ENCODE results near the gene PUS3. TPM values are rescaled to one million over a fixed set of nuclear protein-coding genes. Genes with fewer than 3 reads are reported as not detected.
"Not testable (repeated sequence)": the region's sequence is repeated elsewhere in the genome, so short reads cannot be mapped to it uniquely, and the experiment has no call there.

PUS3 gene
- polyA plus RNA-seq, 2 donors = 6.8 to 7.0 TPM

DNA sequence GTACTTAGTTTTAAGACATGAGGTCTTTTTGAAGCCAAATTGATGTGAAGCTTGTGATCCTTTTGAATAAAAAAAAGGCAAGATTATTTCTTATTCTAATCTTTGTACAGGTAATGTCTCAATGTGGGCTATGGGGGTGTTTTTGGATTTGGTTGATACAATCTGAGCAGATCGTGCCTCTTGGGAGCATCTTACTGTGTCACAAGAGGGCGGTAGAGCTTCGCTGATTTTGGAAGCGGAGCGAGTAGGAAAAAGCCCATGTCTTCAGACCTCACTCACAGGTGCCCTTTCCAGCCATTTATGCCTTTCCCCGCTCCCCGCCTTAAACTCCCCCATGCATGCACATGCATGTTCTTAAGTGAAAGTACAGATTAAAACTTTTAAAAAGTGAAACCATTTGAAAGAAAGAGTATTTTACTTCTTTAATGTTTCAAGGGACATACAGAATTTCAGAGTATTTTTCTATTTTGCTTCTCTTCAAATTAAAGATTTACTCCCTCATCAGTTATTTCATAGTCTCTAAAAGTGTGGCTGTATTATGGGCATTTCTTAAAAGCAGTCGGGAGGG is 20.1 kb upstream of the PUS3 start:
- no peaks in the 10 kb centered on the region for H3K36me3 ChIP-seq (ENCODE audit: control insufficient read depth in 2 of 2, insufficient read depth in 2 of 2, low read length in 1 of 2)
- 3 to 5% methylated on average over 8 of the region's 8 CpGs for WGBS, 2 donors
- no peaks in the 10 kb centered on the region for H3K9me3 ChIP-seq (ENCODE audit: control insufficient read depth in 2 of 2, insufficient read depth in 1 of 2, low read depth in 1 of 2, low read length in 1 of 2)
- H3K27me3 ChIP-seq (ENCODE audit: control insufficient read depth in 1 of 2, insufficient read depth in 2 of 2, low read length in 2 of 2) = no peaks in the 10 kb centered on the region
- no peaks in the 10 kb centered on the region for H3K4me1 ChIP-seq (ENCODE audit: control insufficient read depth in 2 of 2, insufficient read depth in 2 of 2, low read length in 1 of 2)
- H3K4me3 ChIP-seq (ENCODE audit: low read depth in 1 of 2, low read length in 2 of 2) = no peak overlapping the region
- no peak overlapping the region for H3K27ac ChIP-seq (ENCODE audit: low read depth in 2 of 2, low read length in 1 of 2)

DNA sequence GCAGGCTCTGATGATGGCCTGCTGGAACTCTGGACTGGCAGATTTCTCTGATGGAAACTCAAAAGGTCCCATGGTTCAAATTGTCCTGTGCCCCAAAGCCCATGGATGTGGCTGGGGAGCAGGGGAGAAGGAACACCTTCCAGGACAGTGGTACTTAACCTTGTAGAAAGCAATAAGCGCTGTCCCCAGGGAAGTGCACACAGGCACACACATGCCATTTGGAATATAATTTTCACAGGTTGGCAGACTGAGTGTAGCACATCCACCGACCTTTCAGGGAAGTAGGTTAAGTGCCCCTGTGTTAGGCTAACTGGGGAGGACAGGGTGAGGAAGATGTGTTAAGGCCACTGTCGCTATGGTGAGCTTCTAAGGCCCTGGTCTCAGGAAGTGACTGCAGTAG is 19.1 kb upstream of the PUS3 start:
- H3K36me3 ChIP-seq (ENCODE audit: control insufficient read depth in 2 of 2, insufficient read depth in 2 of 2, low read length in 1 of 2) = no peaks in the 10 kb centered on the region
- no peak overlapping the region for H3K4me3 ChIP-seq (ENCODE audit: low read depth in 1 of 2, low read length in 2 of 2)
- H3K27me3 ChIP-seq (ENCODE audit: control insufficient read depth in 1 of 2, insufficient read depth in 2 of 2, low read length in 2 of 2) = no peaks in the 10 kb centered on the region
- 81 to 88% methylated on average over 3 of the region's 3 CpGs for WGBS, 2 donors
- no peaks in the 10 kb centered on the region for H3K4me1 ChIP-seq (ENCODE audit: control insufficient read depth in 2 of 2, insufficient read depth in 2 of 2, low read length in 1 of 2)
- H3K9me3 ChIP-seq (ENCODE audit: control insufficient read depth in 2 of 2, insufficient read depth in 1 of 2, low read depth in 1 of 2, low read length in 1 of 2) = no peaks in the 10 kb centered on the region
- H3K27ac ChIP-seq (ENCODE audit: low read depth in 2 of 2, low read length in 1 of 2) = no peak overlapping the region

DNA sequence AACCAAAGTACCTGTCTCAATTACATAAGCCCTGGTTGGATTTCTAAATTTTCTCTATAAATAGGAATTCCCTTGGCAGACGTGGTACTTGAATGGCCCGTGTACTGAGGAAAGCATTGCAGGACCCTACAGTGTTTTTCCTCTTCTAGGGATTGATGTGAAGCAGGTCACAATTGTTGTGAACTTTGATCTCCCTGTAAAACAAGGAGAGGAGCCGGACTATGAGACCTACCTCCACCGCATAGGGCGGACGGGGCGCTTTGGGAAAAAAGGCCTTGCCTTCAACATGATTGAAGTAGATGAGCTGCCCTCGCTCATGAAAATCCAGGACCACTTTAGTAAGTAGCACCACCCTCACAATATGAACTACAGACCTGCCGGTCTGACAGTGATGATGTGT is 18.0 kb upstream of the PUS3 start:
- no peaks in the 10 kb centered on the region for H3K27me3 ChIP-seq (ENCODE audit: control insufficient read depth in 1 of 2, insufficient read depth in 2 of 2, low read length in 2 of 2)
- WGBS, 2 donors = 77 to 88% methylated on average over 9 of the region's 9 CpGs

DNA sequence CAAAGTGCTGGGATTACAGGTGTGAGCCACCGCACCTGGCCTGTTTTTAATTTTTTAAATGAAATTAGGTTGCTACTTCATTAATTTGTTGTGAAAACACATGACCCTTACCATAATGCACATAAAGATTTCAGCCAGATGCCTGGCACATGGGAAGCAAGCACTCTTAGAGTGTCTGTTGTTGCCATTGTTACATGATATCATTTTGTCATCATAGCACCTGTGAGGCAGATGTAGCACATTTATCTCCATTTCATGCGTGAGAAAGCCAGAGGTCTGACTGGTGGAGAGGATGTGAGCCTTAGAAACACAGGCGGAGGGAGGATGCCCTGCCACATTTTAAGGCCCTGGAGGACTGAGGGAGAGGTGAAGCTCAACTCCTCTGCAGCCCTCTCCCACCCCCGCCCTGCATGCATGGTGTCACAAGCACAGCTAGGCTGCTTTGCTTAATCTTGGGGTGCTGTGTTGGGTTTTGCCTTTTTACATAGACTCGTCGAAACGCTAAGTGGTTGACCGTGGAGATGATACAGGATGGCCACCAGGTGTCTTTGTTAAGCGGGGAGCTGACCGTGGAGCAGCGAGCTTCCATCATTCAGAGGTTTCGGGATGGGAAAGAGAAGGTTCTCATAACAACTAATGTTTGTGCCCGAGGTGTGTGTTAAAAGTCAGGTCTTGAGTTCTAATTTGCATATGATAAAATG is 15.3 kb upstream of the PUS3 start:
- H3K27ac ChIP-seq (ENCODE audit: low read depth in 2 of 2, low read length in 1 of 2) = no peak overlapping the region
- H3K4me1 ChIP-seq (ENCODE audit: control insufficient read depth in 2 of 2, insufficient read depth in 2 of 2, low read length in 1 of 2) = no peaks in the 10 kb centered on the region
- 80 to 85% methylated on average over 13 of the region's 13 CpGs for WGBS, 2 donors
- H3K27me3 ChIP-seq (ENCODE audit: control insufficient read depth in 1 of 2, insufficient read depth in 2 of 2, low read length in 2 of 2) = no peaks in the 10 kb centered on the region
- H3K4me3 ChIP-seq (ENCODE audit: low read depth in 1 of 2, low read length in 2 of 2) = no peak overlapping the region
- no peaks in the 10 kb centered on the region for H3K9me3 ChIP-seq (ENCODE audit: control insufficient read depth in 2 of 2, insufficient read depth in 1 of 2, low read depth in 1 of 2, low read length in 1 of 2)
- no peaks in the 10 kb centered on the region for H3K36me3 ChIP-seq (ENCODE audit: control insufficient read depth in 2 of 2, insufficient read depth in 2 of 2, low read length in 1 of 2)

More for the DNA sequence above, 18.0 kb upstream of the PUS3 start:
- Histone ChIP-seq H3K4me3 (ENCODE audit: low read depth in 1 of 2, low read length in 2 of 2) (no peak overlapping the region), H3K36me3 (ENCODE audit: control insufficient read depth in 2 of 2, insufficient read depth in 2 of 2, low read length in 1 of 2) (no peaks in the 10 kb centered on the region), H3K4me1 (ENCODE audit: control insufficient read depth in 2 of 2, insufficient read depth in 2 of 2, low read length in 1 of 2) (no peaks in the 10 kb centered on the region), H3K9me3 (ENCODE audit: control insufficient read depth in 2 of 2, insufficient read depth in 1 of 2, low read depth in 1 of 2, low read length in 1 of 2) (no peaks in the 10 kb centered on the region), H3K27ac (ENCODE audit: low read depth in 2 of 2, low read length in 1 of 2) (no peak overlapping the region)

DNA sequence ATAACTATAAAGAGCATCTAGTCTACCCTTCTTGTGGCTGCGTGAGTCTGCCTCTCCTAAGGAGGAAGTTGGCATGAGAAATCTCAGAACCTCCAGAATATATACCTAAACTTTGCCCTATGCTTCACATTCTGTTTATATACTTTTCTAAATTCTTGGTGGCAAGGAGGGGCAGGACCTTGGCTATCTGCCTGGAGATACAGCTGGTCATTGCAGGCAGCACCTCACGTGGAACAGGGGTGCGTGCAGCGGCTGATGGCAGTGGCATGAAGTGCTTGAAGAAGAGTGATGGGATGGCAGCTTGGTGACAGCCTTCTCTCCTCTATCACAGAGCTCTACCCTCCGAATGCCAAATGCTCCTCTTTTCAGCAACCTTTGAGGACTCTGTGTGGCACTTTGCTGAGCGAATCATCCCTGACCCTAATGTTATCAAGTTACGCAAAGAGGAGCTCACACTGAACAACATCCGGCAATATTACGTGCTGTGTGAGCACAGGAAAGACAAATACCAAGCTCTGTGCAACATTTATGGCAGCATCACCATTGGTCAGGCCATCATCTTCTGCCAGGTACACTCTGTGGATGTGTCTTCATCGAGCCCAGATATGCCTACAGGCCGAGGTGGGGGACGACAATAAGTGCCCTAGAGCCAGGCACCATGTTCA is 13.8 kb upstream of the PUS3 start:
- Histone ChIP-seq H3K9me3 (ENCODE audit: control insufficient read depth in 2 of 2, insufficient read depth in 1 of 2, low read depth in 1 of 2, low read length in 1 of 2) (no peaks in the 10 kb centered on the region), H3K36me3 (ENCODE audit: control insufficient read depth in 2 of 2, insufficient read depth in 2 of 2, low read length in 1 of 2) (no peaks in the 10 kb centered on the region), H3K4me1 (ENCODE audit: control insufficient read depth in 2 of 2, insufficient read depth in 2 of 2, low read length in 1 of 2) (no peaks in the 10 kb centered on the region), H3K4me3 (ENCODE audit: low read depth in 1 of 2, low read length in 2 of 2) (no peak overlapping the region), H3K27me3 (ENCODE audit: control insufficient read depth in 1 of 2, insufficient read depth in 2 of 2, low read length in 2 of 2) (no peaks in the 10 kb centered on the region), H3K27ac (ENCODE audit: low read depth in 2 of 2, low read length in 1 of 2) (no peak overlapping the region)
- WGBS, 2 donors = 71 to 80% methylated on average over 12 of the region's 12 CpGs

DNA sequence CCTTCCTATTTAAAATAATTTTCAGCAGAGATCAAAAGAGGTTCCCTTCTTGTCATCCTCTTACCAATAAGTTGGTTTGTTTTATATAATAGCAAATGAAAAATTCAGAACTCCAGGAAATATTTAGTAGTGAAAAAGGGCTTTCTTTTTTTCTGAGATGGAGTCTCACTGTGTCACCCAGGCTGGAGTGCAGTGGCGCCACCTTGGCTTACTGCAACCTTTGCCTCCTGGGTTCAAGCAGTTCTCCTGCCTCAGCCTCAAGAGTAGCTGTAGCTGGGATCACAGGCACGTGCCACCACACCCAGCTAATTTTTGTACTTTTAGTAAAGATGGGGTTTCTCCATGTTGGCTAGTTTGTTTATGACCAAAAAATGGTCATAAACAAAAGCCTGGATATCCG is 11.6 kb upstream of the PUS3 start:
- H3K4me3 ChIP-seq (ENCODE audit: low read depth in 1 of 2, low read length in 2 of 2); H3K27me3 ChIP-seq (ENCODE audit: control insufficient read depth in 1 of 2, insufficient read depth in 2 of 2, low read length in 2 of 2); H3K4me1 ChIP-seq (ENCODE audit: control insufficient read depth in 2 of 2, insufficient read depth in 2 of 2, low read length in 1 of 2); H3K36me3 ChIP-seq (ENCODE audit: control insufficient read depth in 2 of 2, insufficient read depth in 2 of 2, low read length in 1 of 2); H3K9me3 ChIP-seq (ENCODE audit: control insufficient read depth in 2 of 2, insufficient read depth in 1 of 2, low read depth in 1 of 2, low read length in 1 of 2); H3K27ac ChIP-seq (ENCODE audit: low read depth in 2 of 2, low read length in 1 of 2): not testable (repeated sequence)
- 79 to 86% methylated on average over 3 of the region's 3 CpGs for WGBS, 2 donors

DNA sequence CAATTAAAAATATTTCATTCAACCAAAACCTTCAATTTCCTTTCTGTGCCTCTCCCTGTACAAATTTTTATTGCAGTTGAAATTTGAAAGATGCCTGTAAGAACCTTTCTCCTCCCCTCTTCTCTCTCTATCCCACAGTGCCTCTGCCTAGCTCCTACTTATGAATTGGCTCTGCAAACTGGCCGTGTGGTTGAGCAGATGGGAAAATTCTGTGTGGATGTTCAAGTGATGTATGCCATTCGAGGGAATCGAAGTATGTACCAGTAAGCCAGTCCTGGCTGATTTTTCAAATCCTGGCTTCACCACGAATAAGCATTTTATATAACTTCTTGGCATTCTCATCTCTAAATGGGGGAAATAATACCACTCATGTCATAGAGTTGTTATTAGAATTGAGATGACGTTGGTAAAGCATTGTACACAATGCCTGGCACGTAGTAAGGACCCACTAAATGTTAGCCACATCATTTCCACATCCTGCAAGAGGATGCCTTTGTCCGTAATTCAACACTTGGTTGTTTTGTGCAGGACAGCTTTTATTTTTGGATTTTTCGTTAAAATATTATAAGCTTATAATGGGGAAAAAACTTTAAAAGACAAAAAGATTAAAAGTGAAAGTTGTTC is 7.3 kb upstream of the PUS3 start:
- Histone ChIP-seq H3K9me3 (ENCODE audit: control insufficient read depth in 2 of 2, insufficient read depth in 1 of 2, low read depth in 1 of 2, low read length in 1 of 2) (no peaks in the 10 kb centered on the region), H3K36me3 (ENCODE audit: control insufficient read depth in 2 of 2, insufficient read depth in 2 of 2, low read length in 1 of 2) (no peaks in the 10 kb centered on the region), H3K27me3 (ENCODE audit: control insufficient read depth in 1 of 2, insufficient read depth in 2 of 2, low read length in 2 of 2) (no peaks in the 10 kb centered on the region), H3K4me1 (ENCODE audit: control insufficient read depth in 2 of 2, insufficient read depth in 2 of 2, low read length in 1 of 2) (no peaks in the 10 kb centered on the region), H3K27ac (ENCODE audit: low read depth in 2 of 2, low read length in 1 of 2) (no peak overlapping the region), H3K4me3 (ENCODE audit: low read depth in 1 of 2, low read length in 2 of 2) (no peak overlapping the region)
- WGBS, 2 donors = 75 to 77% methylated on average over 8 of the region's 8 CpGs

DNA sequence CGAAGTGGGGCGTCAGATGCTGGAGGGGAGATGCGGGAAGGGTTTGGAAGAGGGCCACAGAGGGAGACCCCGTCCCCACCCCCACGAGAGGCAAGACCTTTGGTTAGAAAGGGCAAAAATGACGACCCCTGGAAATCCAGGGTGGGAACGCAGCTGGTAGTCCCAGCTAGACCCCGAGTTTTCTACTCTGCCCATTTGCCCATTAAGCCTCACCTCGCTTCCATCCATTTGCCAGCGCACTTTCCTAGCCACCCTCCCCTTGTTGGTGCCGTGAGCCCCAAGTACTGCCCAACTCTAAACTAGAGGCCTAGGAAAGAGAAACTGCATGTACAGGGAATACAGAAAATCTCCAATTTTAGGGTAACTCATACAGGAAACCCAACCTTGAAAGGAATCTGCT is 1.7 kb upstream of the PUS3 start:
- H3K4me1 ChIP-seq (ENCODE audit: control insufficient read depth in 2 of 2, insufficient read depth in 2 of 2, low read length in 1 of 2) = peaks cover 4% of the 10 kb centered on the region in 2 donors
- H3K27ac ChIP-seq (ENCODE audit: low read depth in 2 of 2, low read length in 1 of 2) = no peak overlapping the region
- H3K36me3 ChIP-seq (ENCODE audit: control insufficient read depth in 2 of 2, insufficient read depth in 2 of 2, low read length in 1 of 2) = no peaks in the 10 kb centered on the region
- no peaks in the 10 kb centered on the region for H3K9me3 ChIP-seq (ENCODE audit: control insufficient read depth in 2 of 2, insufficient read depth in 1 of 2, low read depth in 1 of 2, low read length in 1 of 2)
- peak overlapping the region; percentile 25 to 87 for H3K4me3 ChIP-seq (ENCODE audit: low read depth in 1 of 2, low read length in 2 of 2)
- peaks cover 0 to 3% of the 10 kb centered on the region in 2 donors for H3K27me3 ChIP-seq (ENCODE audit: control insufficient read depth in 1 of 2, insufficient read depth in 2 of 2, low read length in 2 of 2)
- 57 to 58% methylated on average over 11 of the region's 11 CpGs for WGBS, 2 donors

DNA sequence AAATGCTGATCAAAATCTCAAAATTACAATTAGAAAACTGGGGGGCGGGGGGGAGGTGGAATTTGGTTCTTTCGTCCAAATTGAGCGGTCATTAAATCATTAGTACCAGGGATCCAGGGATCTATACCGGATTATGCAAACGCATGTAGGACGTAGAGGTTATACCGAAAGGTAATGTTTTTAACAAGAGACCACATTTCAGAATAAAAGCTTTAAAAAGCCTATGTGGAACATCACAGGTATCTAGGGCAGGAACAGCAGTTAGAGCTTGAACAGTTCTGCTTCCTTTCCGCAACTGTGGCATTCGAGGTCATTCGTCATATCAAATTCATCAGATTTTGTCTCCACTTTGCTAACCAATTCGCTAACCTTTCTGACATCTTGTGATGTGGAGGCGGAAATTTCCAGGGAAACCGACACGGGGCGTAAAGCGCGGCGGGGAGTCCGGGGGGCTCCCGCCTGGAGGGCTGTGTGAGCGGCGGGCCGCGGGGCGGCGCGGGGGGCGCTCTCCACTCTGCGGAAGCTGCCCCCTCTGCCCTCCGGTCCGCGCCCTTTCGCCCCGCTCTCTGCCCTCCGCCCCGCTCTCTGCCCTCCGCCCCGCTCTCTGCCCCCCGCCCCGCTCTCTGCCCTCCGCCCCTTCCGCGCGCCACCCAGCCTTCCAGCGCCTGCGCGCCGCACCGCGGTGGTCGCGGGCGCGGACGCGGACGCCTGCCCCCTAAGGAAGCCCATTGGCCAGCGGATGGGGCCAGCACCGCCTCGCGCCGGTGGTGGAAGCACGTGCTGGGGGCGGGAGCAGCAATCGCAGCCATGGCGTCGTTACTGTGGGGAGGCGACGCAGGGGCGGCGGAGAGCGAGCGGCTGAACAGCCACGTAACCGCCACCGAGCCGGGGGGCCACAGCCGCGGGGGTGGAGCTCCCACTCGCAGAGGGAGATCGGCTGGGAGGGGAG is 979 bp upstream of the PUS3 start, which contains the start of gene DDX25:
DDX25 (plus strand) TSS at position 798 of the 949 bp plus-strand sequence; CDS start at position 808, 10 bp downstream.
- Histone ChIP-seq H3K27ac (ENCODE audit: low read depth in 2 of 2, low read length in 1 of 2) (no peak within 1 kb of the TSS), H3K4me1 (ENCODE audit: control insufficient read depth in 2 of 2, insufficient read depth in 2 of 2, low read length in 1 of 2) (peaks cover 4% of the 10 kb centered on the region in 2 donors), H3K27me3 (ENCODE audit: control insufficient read depth in 1 of 2, insufficient read depth in 2 of 2, low read length in 2 of 2) (peaks cover 0 to 3% of the 10 kb centered on the region in 2 donors), H3K9me3 (ENCODE audit: control insufficient read depth in 2 of 2, insufficient read depth in 1 of 2, low read depth in 1 of 2, low read length in 1 of 2) (no peaks in the 10 kb centered on the region), H3K4me3 (ENCODE audit: low read depth in 1 of 2, low read length in 2 of 2) (peak within 1 kb of the TSS; percentile 25 to 87), H3K36me3 (ENCODE audit: control insufficient read depth in 2 of 2, insufficient read depth in 2 of 2, low read length in 1 of 2) (no peaks in the 10 kb centered on the region)
- WGBS, 2 donors = 4 to 6% methylated on average over 67 to 81 of the region's 81 CpGs

Data from esophagus (tissue), 2 donors.